K562 (cell line): Measurements from ENCODE around the gene CHST12. TPM values are rescaled to one million over a fixed set of nuclear protein-coding genes. Genes with fewer than 3 reads are reported as not detected.

Experiments
- ARID1B ChIP-seq: fragments of 450-650 bp; IDR thresholded peaks from 2 replicates; pipeline ENCODE4 v1.6.1; 2016; ENCODE audit warnings: antibody characterized with exemption, mild to moderate bottlenecking, inconsistent platforms
- ARNT ChIP-seq, 2 experiments: fragments of 450-650 bp; IDR thresholded peaks; 2 replicates each; pipeline ENCODE4 v1.6.1; 2016; ENCODE audit warnings: mild to moderate bottlenecking in 1 of 2
- CHCHD3 ChIP-seq: fragments of 250-450 bp; sonication (Bioruptor Pico); IDR thresholded peaks from 2 replicates; pipeline ENCODE4 v2.1.2; 2022; ENCODE audit warnings: mild to moderate bottlenecking
- GABPB1 ChIP-seq: sonication (generic); formaldehyde crosslinking; IDR thresholded peaks from 2 replicates; pipeline ENCODE4 v1.8.0; 2022; ENCODE audit warnings: mild to moderate bottlenecking, missing genetic modification reagents
- KLF10 ChIP-seq: fragments of 250-450 bp; sonication (Bioruptor Pico); IDR thresholded peaks from 2 replicates; pipeline ENCODE4 v1.6.1; 2021; ENCODE audit warnings: matching md5 sums
- LEF1 ChIP-seq: fragments of 450-650 bp; IDR thresholded peaks from 2 replicates; pipeline ENCODE4 v1.6.1; 2016; ENCODE audit warnings: mild to moderate bottlenecking
- MAX ChIP-seq: sonication (generic); formaldehyde crosslinking; IDR thresholded peaks from 2 replicates; pipeline ENCODE4 v1.9.0; 2022; ENCODE audit warnings: mild to moderate bottlenecking, missing genetic modification reagents
- MTA1 ChIP-seq: fragments of 450-650 bp; IDR thresholded peaks from 2 replicates; pipeline ENCODE4 v1.6.1; 2017; ENCODE audit warnings: borderline replicate concordance
- NCOA4 ChIP-seq: fragments of 450-650 bp; IDR thresholded peaks from 2 replicates; pipeline ENCODE4 v1.6.1; 2018; ENCODE audit warnings: mild to moderate bottlenecking; ENCODE audit not compliant: partially characterized antibody
- PHF8 ChIP-seq: fragments of 200-600 bp; sonication (generic); IDR thresholded peaks from 2 replicates; pipeline ENCODE4 v1.6.1; 2012; ENCODE audit warnings: mixed run types, mild to moderate bottlenecking, inconsistent platforms, low read length, moderate library complexity, borderline replicate concordance
- RUNX1 ChIP-seq: sonication (generic); IDR thresholded peaks from 2 replicates; pipeline ENCODE4 v1.6.1; 2016; ENCODE audit warnings: antibody characterized with exemption, low read depth
- STAT5A ChIP-seq: IDR thresholded peaks from 2 replicates; pipeline ENCODE4 v1.6.1; 2012; ENCODE audit warnings: low read length, inconsistent platforms, borderline replicate concordance
- TBP ChIP-seq: optimal IDR thresholded peaks from 2 replicates; pipeline ENCODE3; 2011; ENCODE audit warnings: low read depth, low read length, improper control_type of control experiment
- THAP7 ChIP-seq: fragments of 250-450 bp; sonication (Bioruptor Pico); IDR thresholded peaks from 2 replicates; pipeline ENCODE4 v1.5.0; 2021
- TSHZ1 ChIP-seq: fragments of 250-450 bp; sonication (Bioruptor Pico); IDR thresholded peaks from 2 replicates; pipeline ENCODE4 v1.4.0; 2020; ENCODE audit warnings: mild to moderate bottlenecking, moderate library complexity
- VEZF1 ChIP-seq: fragments of 200-800 bp; sonication (Bioruptor generic); IDR thresholded peaks from 2 replicates; pipeline ENCODE4 v1.6.1; 2017; ENCODE audit warnings: missing genetic modification characterization, missing compliant biosample characterization
- ZC3H8 ChIP-seq: fragments of 450-650 bp; IDR thresholded peaks from 2 replicates; pipeline ENCODE4 v1.6.1; 2017
- ZNF395 ChIP-seq: fragments of 200-800 bp; sonication (Bioruptor generic); IDR thresholded peaks from 2 replicates; pipeline ENCODE4 v1.6.1; 2017; ENCODE audit warnings: missing genetic modification characterization, missing compliant biosample characterization
- ZNF644 ChIP-seq: fragments of 200-800 bp; sonication (Bioruptor generic); IDR thresholded peaks from 2 replicates; pipeline ENCODE4 v1.6.1; 2016; ENCODE audit warnings: low read depth, missing genetic modification characterization, missing compliant biosample characterization
- ZNF655 ChIP-seq: fragments of 250-450 bp; sonication (Bioruptor Pico); IDR thresholded peaks from 2 replicates; pipeline ENCODE4 v1.5.0; 2021
- polyA plus RNA-seq, 8 experiments: library from polyadenylated mRNA; depleted of rRNA in 4 of 8; stranded (reverse) in 5 of 8; unstranded in 3 of 8; fragments of >200 nt; fragmentation: Nextera tagmentation in 2 of 8; fragmentation: Illumina TruSeq in 1 of 8; extraction: Ambion mirVana in 2 of 8; extraction: Trizol in 1 of 8; gene quantifications; 2 replicates each; pipeline versions ENCODE4 v1.2.1 to v1.2.3, GENCODE V29; 2011 to 2014; ENCODE audit warnings: inconsistent platforms in 1 of 8, missing spikeins in 1 of 8
- total RNA-seq, 7 experiments: library from RNA; depleted of rRNA in 6 of 7; stranded (reverse); fragments of >200 nt in 6 of 7; fragmentation: Illumina TruSeq in 2 of 7; extraction: Trizol in 2 of 7; gene quantifications; 2 replicates each; pipeline versions ENCODE4 v1.2.1 to v1.2.3, GENCODE V29; 2011 to 2021; ENCODE audit warnings: low replicate concordance in 1 of 7

CHST12 gene
- total and polyA plus RNA-seq, 9 of the 15 experiments (the other 6 are each of a cell fraction or from before 2014, with no cell fraction given), result 0.18 to 19.8 (median 3.6) TPM

GRCh38 chr7:2403014-2403717, at the start of gene CHST12 (continued):
- TF ChIP-seq GABPB1 (CRISPR knock-in tag) (0 out of 2 replicates have a peak, but pooled peaks have one; percentile 53), LEF1 (no peak), ZC3H8 (peak; percentile 63; the same call in 1 of the 2 replicates), KLF10 (0 out of 2 replicates have a peak, but pooled peaks have one; percentile 39), ARID1B (peak; percentile 31; the same call in 1 of the 2 replicates), TBP (peak; percentile 49), MAX (CRISPR knock-in tag) (peak; percentile 63; the same call in 1 of the 2 replicates), NCOA4 (peak; percentile 81), PHF8 (peak; percentile 75; the same call in 1 of the 2 replicates), ZNF395 (0 out of 2 replicates have a peak, but pooled peaks have one; percentile 52), RUNX1 (no peak), TSHZ1 (CRISPR knock-in tag) (no peak), ZNF655 (CRISPR knock-in tag) (no peak), ZNF644 (no peak), ARNT (IDR thresholded peaks at IDR 0.05) (peak; percentile 62 to 79; a peak in 3 of 4 replicates), CHCHD3 (CRISPR knock-in tag) (no peak), VEZF1 (peak; percentile 95), STAT5A (no peak), THAP7 (CRISPR knock-in tag) (no peak), MTA1 (peak; percentile 54; the same call in 1 of the 2 replicates)
